PC-3 (cell line): ENCODE data around the gene WDR76. TPM values are rescaled to one million over a fixed set of nuclear protein-coding genes. Genes with fewer than 3 reads are reported as not detected.
"Not testable (repeated sequence)": the region's sequence is repeated elsewhere in the genome, so short reads cannot be mapped to it uniquely, and the experiment has no call there.

ENCODE experiments used
- ATAC-seq: fragments of 200-7000 bp; cut with Tn5 transposase; 2 replicates; pipeline ENCODE4 v1.9.1; 2020; ENCODE audit warnings: mild to moderate bottlenecking, moderate library complexity
- BruUV-seq: library from RNA; stranded (reverse); fragments of 400-500 nt; replicated peaks from 2 replicates; lab custom pipeline; 2021; lab: Mats Ljungman, UMichigan
- CTCF ChIA-PET: fragments of 300-600 bp; sonication (Branson Sonifier 250); formaldehyde crosslinking; loops from one replicate; lab custom pipeline; 2022; ENCODE audit warnings: antibody characterized with exemption; lab: Charles Lee
- POLR2A ChIA-PET: fragments of 300-600 bp; sonication (Branson Sonifier 250); formaldehyde crosslinking; loops from one replicate; lab custom pipeline; 2022; ENCODE audit warnings: antibody characterized with exemption; ENCODE audit not compliant: unreplicated experiment; lab: Charles Lee
- DNase-seq: peaks from one replicate; pipeline ENCODE4 v3.0.0-alpha.2; 2015
- H2AFZ ChIP-seq: fragments of 300-600 bp; sonication (generic); 2 replicates; pipeline ENCODE4 v1.6.0; 2016; ENCODE audit warnings: antibody characterized with exemption, low read length
- H3F3A ChIP-seq: fragments of 300-600 bp; sonication (generic); one replicate; pipeline ENCODE4 v1.6.0; 2017; ENCODE audit warnings: antibody characterized with exemption, low read length, control low read depth, mild to moderate bottlenecking; ENCODE audit not compliant: unreplicated experiment
- H3K27ac ChIP-seq: fragments of 300-600 bp; sonication (generic); 2 replicates; pipeline ENCODE4 v1.5.1; 2016; ENCODE audit warnings: mild to moderate bottlenecking, low read length
- H3K27me3 ChIP-seq: fragments of 300-600 bp; sonication (generic); 2 replicates; pipeline ENCODE4 v1.6.1; 2016; ENCODE audit warnings: low read length, mixed read lengths
- H3K36me3 ChIP-seq: fragments of 300-600 bp; sonication (generic); 2 replicates; pipeline ENCODE4 v1.6.1; 2016; ENCODE audit warnings: low read depth, mixed run types, low read length, mixed read lengths
- H3K4me1 ChIP-seq: fragments of 300-600 bp; sonication (generic); 2 replicates; pipeline ENCODE4 v1.5.1; 2016; ENCODE audit warnings: low read length; ENCODE audit not compliant: insufficient read depth
- H3K4me2 ChIP-seq: fragments of 300-600 bp; sonication (generic); 2 replicates; pipeline ENCODE4 v1.6.0; 2016; ENCODE audit warnings: low read length
- H3K4me3 ChIP-seq: fragments of 300-600 bp; sonication (generic); 2 replicates; pipeline ENCODE4 v1.5.1; 2016; ENCODE audit warnings: mild to moderate bottlenecking, low read length, mixed read lengths
- H3K79me2 ChIP-seq: fragments of 300-600 bp; sonication (generic); 2 replicates; pipeline ENCODE4 v1.6.1; 2017; ENCODE audit warnings: low read length, mixed read lengths
- H3K9ac ChIP-seq: fragments of 300-600 bp; sonication (generic); 2 replicates; pipeline ENCODE4 v1.6.0; 2016; ENCODE audit warnings: mild to moderate bottlenecking, low read length
- H3K9me2 ChIP-seq: fragments of 300-600 bp; sonication (generic); replicated peaks from 2 replicates; pipeline ENCODE4 v1.6.1; 2016; ENCODE audit warnings: mixed run types, low read length, mixed read lengths
- H3K9me3 ChIP-seq: fragments of 300-600 bp; sonication (generic); 2 replicates; pipeline ENCODE4 v1.6.1; 2016; ENCODE audit warnings: low read length, mixed read lengths
- H4K20me1 ChIP-seq: fragments of 300-600 bp; sonication (generic); 2 replicates; pipeline ENCODE4 v1.6.1; 2016; ENCODE audit warnings: low read length, mixed read lengths
- EZH2 ChIP-seq: fragments of 300-600 bp; sonication (generic); IDR thresholded peaks from one replicate; pipeline ENCODE4 v1.6.1; 2017; ENCODE audit warnings: antibody characterized with exemption, mild to moderate bottlenecking, low read length; ENCODE audit not compliant: unreplicated experiment
- EZH2phosphoT487 ChIP-seq: fragments of 300-600 bp; sonication (generic); IDR thresholded peaks from 2 replicates; pipeline ENCODE4 v1.6.1; 2018; ENCODE audit warnings: mild to moderate bottlenecking, antibody characterized with exemption, low read length, borderline replicate concordance
- intact Hi-C: fragments of 100-400 bp; cut with micrococcal nuclease; formaldehyde crosslinking; loops from 2 replicates; pipeline ENCODE4 v1.9.0; 2023
- total RNA-seq: library from RNA; depleted of rRNA; stranded (reverse); fragments of >200 nt; gene quantifications from 2 replicates; pipeline ENCODE4 v1.2.3, GENCODE V29; 2014
- TF ChIP-seq, protein P1 (sequence below): fragments of 300-600 bp; sonication (generic); conservative IDR thresholded peaks from 2 replicates; pipeline ENCODE4 v1.5.1; 2017; ENCODE audit warnings: antibody characterized with exemption, low read depth, mild to moderate bottlenecking, low read length

Gene WDR76
- total RNA-seq, 1 experiment from 2014 or later: 29.0 TPM

DNA sequence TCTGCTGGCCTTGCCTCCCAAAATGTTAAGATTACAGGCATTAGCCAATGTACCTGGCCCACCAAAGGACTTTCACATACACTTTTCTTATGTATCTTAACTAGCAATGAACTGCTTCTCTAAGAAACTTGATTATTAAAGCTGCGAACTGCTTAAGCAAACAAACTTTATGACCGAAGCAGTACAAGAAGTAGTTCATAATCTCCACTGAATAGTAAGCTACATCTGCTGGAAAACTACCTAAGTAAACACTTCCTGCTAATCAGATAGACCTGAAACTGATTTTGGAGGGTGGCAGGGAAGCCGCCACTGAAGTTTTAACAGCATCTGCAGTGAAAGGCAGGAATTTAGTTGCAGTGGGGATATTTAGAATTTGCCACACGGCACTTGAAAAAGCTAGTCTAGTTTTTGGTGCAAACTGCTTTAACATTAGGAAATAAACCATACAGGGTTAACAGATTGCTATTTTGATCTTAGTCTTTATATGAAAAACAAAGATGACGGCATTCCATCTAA, 18.3 kb upstream of the WDR76 start:
- H3K9me3 ChIP-seq: no peaks in the 10 kb centered on the region
- ChIA-PET POLR2A (no interaction called here), CTCF (no interaction called here)
- no peak overlapping the region for H3K27ac ChIP-seq
- no peaks in the 10 kb centered on the region for H3K4me1 ChIP-seq
- no peak for ATAC-seq
- TF ChIP-seq EZH2phosphoT487 (no peak), EZH2 (no peak)
- TF ChIP-seq, protein P1, sequence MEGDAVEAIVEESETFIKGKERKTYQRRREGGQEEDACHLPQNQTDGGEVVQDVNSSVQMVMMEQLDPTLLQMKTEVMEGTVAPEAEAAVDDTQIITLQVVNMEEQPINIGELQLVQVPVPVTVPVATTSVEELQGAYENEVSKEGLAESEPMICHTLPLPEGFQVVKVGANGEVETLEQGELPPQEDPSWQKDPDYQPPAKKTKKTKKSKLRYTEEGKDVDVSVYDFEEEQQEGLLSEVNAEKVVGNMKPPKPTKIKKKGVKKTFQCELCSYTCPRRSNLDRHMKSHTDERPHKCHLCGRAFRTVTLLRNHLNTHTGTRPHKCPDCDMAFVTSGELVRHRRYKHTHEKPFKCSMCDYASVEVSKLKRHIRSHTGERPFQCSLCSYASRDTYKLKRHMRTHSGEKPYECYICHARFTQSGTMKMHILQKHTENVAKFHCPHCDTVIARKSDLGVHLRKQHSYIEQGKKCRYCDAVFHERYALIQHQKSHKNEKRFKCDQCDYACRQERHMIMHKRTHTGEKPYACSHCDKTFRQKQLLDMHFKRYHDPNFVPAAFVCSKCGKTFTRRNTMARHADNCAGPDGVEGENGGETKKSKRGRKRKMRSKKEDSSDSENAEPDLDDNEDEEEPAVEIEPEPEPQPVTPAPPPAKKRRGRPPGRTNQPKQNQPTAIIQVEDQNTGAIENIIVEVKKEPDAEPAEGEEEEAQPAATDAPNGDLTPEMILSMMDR: no peak
- no peak overlapping the region for H3K4me3 ChIP-seq
- no TSS peak for BruUV-seq
- no peak overlapping the region for H3K4me2 ChIP-seq
- no peak for DNase-seq
- H3K9ac ChIP-seq: no peak overlapping the region
- H3K36me3 ChIP-seq: peaks cover 64% of the 10 kb centered on the region
- H2AFZ ChIP-seq: no peak overlapping the region
- H3K9me2 ChIP-seq: no peaks in the 10 kb centered on the region
- peaks cover 11% of the 10 kb centered on the region for H3F3A ChIP-seq
- intact Hi-C loops: loop anchor here (10.0 kb wide), 1 partner anchor 56 kb away; no protein-coding TSS in a partner anchor
- H3K27me3 ChIP-seq: no peaks in the 10 kb centered on the region
- no peaks in the 10 kb centered on the region for H4K20me1 ChIP-seq
- no peaks in the 10 kb centered on the region for H3K79me2 ChIP-seq

DNA sequence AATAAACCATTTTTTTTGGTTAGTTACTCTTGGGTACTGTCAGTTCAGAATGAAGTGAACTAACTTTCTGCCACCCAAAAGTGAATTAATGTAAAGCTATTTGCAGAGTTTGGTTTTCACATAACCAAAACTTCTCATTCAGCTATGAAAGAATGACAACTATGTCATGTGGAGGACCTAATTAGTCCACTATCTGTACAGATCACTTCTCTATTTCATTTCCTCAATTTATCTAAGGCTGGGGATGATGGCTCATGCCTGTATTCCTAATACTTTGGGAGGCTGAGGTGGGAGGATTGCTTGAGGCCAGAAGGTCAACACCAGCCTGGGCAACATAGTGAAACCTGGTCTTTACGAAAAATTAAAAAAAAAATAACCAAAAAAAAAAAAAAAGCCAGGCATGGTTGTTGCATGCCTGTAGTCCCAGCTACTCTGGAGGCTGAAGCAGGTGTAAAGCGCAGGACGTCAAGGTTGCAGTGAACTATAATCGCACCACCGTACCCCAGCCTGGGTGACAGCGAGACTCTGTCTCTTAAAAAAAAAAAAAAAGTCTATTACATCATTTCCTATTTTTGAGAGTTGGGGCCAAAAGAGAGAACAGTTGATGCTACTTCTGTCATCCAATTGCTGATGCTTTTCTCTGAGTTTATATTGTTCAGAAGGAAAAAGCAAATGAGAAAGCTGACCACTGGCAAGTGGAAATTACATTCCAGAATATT, 17.7 kb upstream of the WDR76 start:
- Histone ChIP-seq H3K9ac (no peak overlapping the region), H3K36me3 (peaks cover 68% of the 10 kb centered on the region), H3K27me3 (no peaks in the 10 kb centered on the region), H3F3A (peaks cover 9% of the 10 kb centered on the region), H4K20me1 (no peaks in the 10 kb centered on the region), H3K4me3 (no peak overlapping the region), H3K4me2 (no peak overlapping the region), H3K4me1 (no peaks in the 10 kb centered on the region), H3K9me3 (no peaks in the 10 kb centered on the region), H3K79me2 (no peaks in the 10 kb centered on the region), H2AFZ (no peak overlapping the region), H3K27ac (no peak overlapping the region), H3K9me2 (no peaks in the 10 kb centered on the region)
- ChIA-PET CTCF (no interaction called here), POLR2A (interaction anchor here (0.6 kb wide), 2 partner anchors 13 to 19 kb away, joined by 6 to 10 read pairs; no protein-coding TSS in a partner anchor)
- no TSS peak for BruUV-seq
- ATAC-seq: no peak
- no peak for DNase-seq
- intact Hi-C loops: loop anchor here (10.0 kb wide), 1 partner anchor 56 kb away; no protein-coding TSS in a partner anchor
- TF ChIP-seq EZH2 (no peak), EZH2phosphoT487 (no peak)
- TF ChIP-seq, protein P1: no peak

DNA sequence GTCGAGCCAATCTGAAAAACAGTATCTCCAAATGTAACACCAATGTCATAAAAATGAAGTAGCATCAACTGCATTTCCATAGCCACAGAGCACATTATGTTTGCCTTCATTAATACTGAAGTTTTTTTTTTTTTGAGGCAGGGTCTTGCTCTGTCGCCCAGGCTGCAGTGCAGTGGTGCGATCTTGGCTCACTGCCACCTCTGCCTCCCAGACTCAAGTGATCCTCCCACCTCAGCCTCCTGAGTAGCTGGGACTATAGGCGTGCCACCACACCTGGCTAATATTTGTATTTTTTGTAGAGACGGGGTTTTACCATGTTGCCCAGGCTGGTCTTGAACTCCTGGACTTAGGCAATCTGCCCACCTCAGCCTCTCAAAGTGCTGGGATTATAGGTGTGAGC, 11.7 kb upstream of the WDR76 start:
- H3K4me1 ChIP-seq, H3K9me3 ChIP-seq, ATAC-seq, H3K4me3 ChIP-seq, H2AFZ ChIP-seq, H3K9me2 ChIP-seq, H3K4me2 ChIP-seq, DNase-seq, POLR2A ChIA-PET, H3K27me3 ChIP-seq, H3F3A ChIP-seq, H3K27ac ChIP-seq, BruUV-seq, H3K9ac ChIP-seq, intact Hi-C loops, H4K20me1 ChIP-seq: not testable (repeated sequence)
- H3K79me2 ChIP-seq: peaks cover 24% of the 10 kb centered on the region
- H3K36me3 ChIP-seq: peaks cover 58% of the 10 kb centered on the region
- CTCF ChIA-PET: interaction anchor here (0.7 kb wide), 1 partner anchor 13 kb away, joined by 3 read pairs; no protein-coding TSS in a partner anchor
